HFF-Myc (cell line): ENCODE results near the gene NTRK2.

Experiments
- DNase-seq: peaks from one replicate; pipeline ENCODE4 v3.0.0-alpha.2; 2011; ENCODE audit warnings: low read depth; ENCODE audit errors: extremely low read depth
- H3K4me3 ChIP-seq: replicated peaks from 2 replicates; pipeline ENCODE4 v1.5.1; 2011; ENCODE audit warnings: low read depth, mild to moderate bottlenecking, control low read depth, low read length
- CTCF ChIP-seq: IDR thresholded peaks from 2 replicates; pipeline ENCODE4 v1.5.1; 2012; ENCODE audit warnings: mild to moderate bottlenecking, low read depth, low read length, control low read depth; ENCODE audit errors: missing control alignments

NTRK2 gene

GRCh38 chr9:84879631-84880030 is 210.1 kb downstream of the NTRK2 start:
- no peak for DNase-seq
- H3K4me3 ChIP-seq, result no peak overlapping the region
- TF ChIP-seq CTCF, result no peak

- no peak overlapping the region for H3K4me3 ChIP-seq
- DNase-seq, result no peak
- TF ChIP-seq CTCF, result no peak
Measured at GRCh38 chr9:84880835-84881234, 211.3 kb downstream of the NTRK2 start.

- no peak overlapping the region for H3K4me3 ChIP-seq
- no peak for DNase-seq
- TF ChIP-seq CTCF, result no peak
Measured at GRCh38 chr9:84886866-84887265, 217.3 kb downstream of the NTRK2 start.

- no peak for DNase-seq
- no peak for TF ChIP-seq CTCF
- no peak overlapping the region for H3K4me3 ChIP-seq
Measured at GRCh38 chr9:84891924-84892323, 222.4 kb downstream of the NTRK2 start.

GRCh38 chr9:84893419-84894128 is 224.0 kb downstream of the NTRK2 start:
- no peak overlapping the region for H3K4me3 ChIP-seq
- no peak for TF ChIP-seq CTCF
- DNase-seq, result no peak

- DNase-seq, result no peak
- TF ChIP-seq CTCF, result no peak
- no peak overlapping the region for H3K4me3 ChIP-seq
Measured at GRCh38 chr9:84894859-84895258, 225.3 kb downstream of the NTRK2 start.
